Kidney (tissue), 14 donors: ENCODE data around the gene PFN3. TPM values are rescaled to one million over a fixed set of nuclear protein-coding genes. Genes with fewer than 3 reads are reported as not detected.
"Not testable (repeated sequence)": the region's sequence is repeated elsewhere in the genome, so short reads cannot be mapped to it uniquely, and the experiment has no call there.

Experiments used
- DNase-seq, 5 donors: peaks; one replicate each; pipeline ENCODE4 v3.0.0-alpha.2; 2013 to 2020
- FAIRE-seq: peaks from 2 replicates; lab custom pipeline; 2012; peaks lifted over from hg19 to GRCh38; lab: Jason Lieb, UNC
- H3K27ac ChIP-seq, 2 donors: one replicate each; pipeline ENCODE4 v1.7.0; 2013; ENCODE audit warnings: low read depth in 2 of 2, low read length in 2 of 2, inconsistent platforms in 1 of 2
- H3K27me3 ChIP-seq: one replicate; pipeline ENCODE4 v1.7.1; 2013; ENCODE audit warnings: low read length, inconsistent platforms; ENCODE audit not compliant: control insufficient read depth, insufficient read depth
- H3K36me3 ChIP-seq, 3 donors: one replicate each; pipeline versions ENCODE4 v1.7.0 to v1.7.1; 2013; ENCODE audit warnings: low read length in 3 of 3, control low read depth in 1 of 3, inconsistent platforms in 1 of 3; ENCODE audit not compliant: insufficient read depth in 3 of 3, control insufficient read depth in 2 of 3
- H3K4me1 ChIP-seq, 3 donors: one replicate each; pipeline versions ENCODE4 v1.7.0 to v1.7.1; 2013; ENCODE audit warnings: low read length in 3 of 3, inconsistent platforms in 1 of 3, low read depth in 1 of 3; ENCODE audit not compliant: control insufficient read depth in 2 of 3, insufficient read depth in 2 of 3
- H3K4me3 ChIP-seq, 3 donors: one replicate each; pipeline versions ENCODE4 v1.7.0 to v1.8.1; 2013; ENCODE audit warnings: low read length in 3 of 3, control low read depth in 1 of 3, inconsistent platforms in 1 of 3
- H3K9ac ChIP-seq, 3 donors: one replicate each; pipeline versions ENCODE4 v1.7.0 to v1.7.1; 2013; ENCODE audit warnings: low read length in 3 of 3, control low read depth in 1 of 3, inconsistent platforms in 1 of 3
- H3K9me3 ChIP-seq, 3 donors: one replicate each; pipeline versions ENCODE4 v1.7.0 to v1.7.1; 2013; ENCODE audit warnings: low read length in 3 of 3, control low read depth in 1 of 3, inconsistent platforms in 1 of 3; ENCODE audit not compliant: control insufficient read depth in 2 of 3, insufficient read depth in 1 of 3
- intact Hi-C: fragments of 100-400 bp; cut with DNase I; formaldehyde crosslinking; loops from one replicate; pipeline ENCODE4 v1.11.1; 2022
- polyA plus RNA-seq: library from polyadenylated mRNA; stranded (reverse); fragments of 350-450 nt; fragmentation: Illumina TruSeq; extraction: RNeasy Lipid Tissue Mini Kit (QIAGEN cat#74804); gene quantifications from one replicate; pipeline ENCODE4 v1.2.3, GENCODE V29; 2014; ENCODE audit warnings: low read depth, low replicate concordance; ENCODE audit not compliant: insufficient read depth
- total RNA-seq: library from RNA; stranded (reverse); fragmentation: NEBNext Ultra II Directional; extraction: Animal tissue kit (Norgen Biotek cat#: 25700); gene quantifications from one replicate; pipeline ENCODE4 v1.2.1, GENCODE V29; 2021
- TF ChIP-seq, protein P1 (sequence below): IDR thresholded peaks from 3 replicates; pipeline ENCODE4 v1.5.1; 2012; ENCODE audit warnings: mild to moderate bottlenecking, moderate library complexity, borderline replicate concordance; ENCODE audit not compliant: insufficient read depth; ENCODE audit errors: extremely low read depth
- donor health status: control.
- donor health status: control.
- donor health status: control.
- donor health status: control.
- donor health status: control.
- donor health status: DM: yes; HTN: yes; CAD: no.
- donor health status: Normal renal cell carcinoma (clear cell type).

Gene PFN3
- total and polyA plus RNA-seq, 2 donors from 2014 or later = not detected

DNA sequence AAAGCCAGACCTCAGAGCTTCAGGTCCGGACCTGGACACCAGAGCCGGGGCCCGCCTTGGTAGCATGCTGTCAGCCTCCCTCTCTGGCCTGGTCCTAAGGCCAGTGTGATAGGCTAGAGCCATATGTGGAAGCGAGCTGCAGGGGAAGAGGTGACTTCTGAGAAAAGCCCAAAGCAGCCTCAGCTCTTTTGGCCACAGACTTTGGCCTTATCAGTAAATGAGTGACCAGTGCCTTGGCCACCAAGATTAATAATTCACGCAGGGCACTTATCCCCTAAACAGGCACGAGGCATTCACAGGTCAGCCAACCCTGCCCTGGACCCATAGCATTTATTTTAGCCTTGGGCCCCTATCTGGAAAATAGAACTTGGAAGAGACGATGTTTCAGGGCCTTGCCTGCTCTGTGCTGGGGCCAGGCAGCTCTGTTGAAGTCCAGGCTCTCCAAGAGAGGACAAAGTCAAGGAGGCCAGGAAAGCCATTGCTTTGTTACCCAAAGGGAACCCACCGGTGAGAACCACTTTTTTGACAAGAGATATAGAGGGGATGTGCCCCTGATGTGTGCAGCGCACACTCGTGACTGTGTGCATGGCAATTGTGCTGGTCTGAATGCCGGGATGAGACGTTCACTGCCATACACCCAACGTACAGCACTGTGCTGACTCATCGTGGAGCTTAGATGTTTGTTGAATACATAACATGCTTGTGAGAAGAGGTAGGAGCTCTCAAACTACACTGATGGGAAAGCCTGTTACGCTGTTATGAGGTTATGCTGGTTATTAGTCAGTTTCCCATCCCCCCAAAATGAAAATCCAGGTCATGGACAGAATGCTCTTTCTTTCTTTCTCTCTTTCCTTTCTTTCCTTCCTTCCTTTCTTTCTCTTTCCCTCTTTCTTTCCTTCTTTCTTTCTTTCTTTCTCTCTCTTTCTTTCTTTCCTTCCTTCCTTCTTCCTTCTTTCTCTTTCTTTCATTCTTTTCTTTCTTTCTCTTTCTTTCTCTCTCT is 21.3 kb downstream of the PFN3 start:
- Histone ChIP-seq H3K4me1 (peaks cover 0 to 16% (median 14%) of the 10 kb centered on the region in 3 donors), H3K36me3 (no peaks in the 10 kb centered on the region), H3K27me3 (no peaks in the 10 kb centered on the region), H3K27ac (peak overlapping the region; percentile 89 to 90), H3K4me3 (peak overlapping the region in 2 of 3 donors; percentile 39 to 56), H3K9ac (peak overlapping the region in 1 of 3 donors; percentile 52), H3K9me3 (no peaks in the 10 kb centered on the region)
- no peak for FAIRE-seq
- DNase-seq = no peak
- intact Hi-C loops = no loop called here
- TF ChIP-seq, protein P1, sequence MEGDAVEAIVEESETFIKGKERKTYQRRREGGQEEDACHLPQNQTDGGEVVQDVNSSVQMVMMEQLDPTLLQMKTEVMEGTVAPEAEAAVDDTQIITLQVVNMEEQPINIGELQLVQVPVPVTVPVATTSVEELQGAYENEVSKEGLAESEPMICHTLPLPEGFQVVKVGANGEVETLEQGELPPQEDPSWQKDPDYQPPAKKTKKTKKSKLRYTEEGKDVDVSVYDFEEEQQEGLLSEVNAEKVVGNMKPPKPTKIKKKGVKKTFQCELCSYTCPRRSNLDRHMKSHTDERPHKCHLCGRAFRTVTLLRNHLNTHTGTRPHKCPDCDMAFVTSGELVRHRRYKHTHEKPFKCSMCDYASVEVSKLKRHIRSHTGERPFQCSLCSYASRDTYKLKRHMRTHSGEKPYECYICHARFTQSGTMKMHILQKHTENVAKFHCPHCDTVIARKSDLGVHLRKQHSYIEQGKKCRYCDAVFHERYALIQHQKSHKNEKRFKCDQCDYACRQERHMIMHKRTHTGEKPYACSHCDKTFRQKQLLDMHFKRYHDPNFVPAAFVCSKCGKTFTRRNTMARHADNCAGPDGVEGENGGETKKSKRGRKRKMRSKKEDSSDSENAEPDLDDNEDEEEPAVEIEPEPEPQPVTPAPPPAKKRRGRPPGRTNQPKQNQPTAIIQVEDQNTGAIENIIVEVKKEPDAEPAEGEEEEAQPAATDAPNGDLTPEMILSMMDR = no peak

DNA sequence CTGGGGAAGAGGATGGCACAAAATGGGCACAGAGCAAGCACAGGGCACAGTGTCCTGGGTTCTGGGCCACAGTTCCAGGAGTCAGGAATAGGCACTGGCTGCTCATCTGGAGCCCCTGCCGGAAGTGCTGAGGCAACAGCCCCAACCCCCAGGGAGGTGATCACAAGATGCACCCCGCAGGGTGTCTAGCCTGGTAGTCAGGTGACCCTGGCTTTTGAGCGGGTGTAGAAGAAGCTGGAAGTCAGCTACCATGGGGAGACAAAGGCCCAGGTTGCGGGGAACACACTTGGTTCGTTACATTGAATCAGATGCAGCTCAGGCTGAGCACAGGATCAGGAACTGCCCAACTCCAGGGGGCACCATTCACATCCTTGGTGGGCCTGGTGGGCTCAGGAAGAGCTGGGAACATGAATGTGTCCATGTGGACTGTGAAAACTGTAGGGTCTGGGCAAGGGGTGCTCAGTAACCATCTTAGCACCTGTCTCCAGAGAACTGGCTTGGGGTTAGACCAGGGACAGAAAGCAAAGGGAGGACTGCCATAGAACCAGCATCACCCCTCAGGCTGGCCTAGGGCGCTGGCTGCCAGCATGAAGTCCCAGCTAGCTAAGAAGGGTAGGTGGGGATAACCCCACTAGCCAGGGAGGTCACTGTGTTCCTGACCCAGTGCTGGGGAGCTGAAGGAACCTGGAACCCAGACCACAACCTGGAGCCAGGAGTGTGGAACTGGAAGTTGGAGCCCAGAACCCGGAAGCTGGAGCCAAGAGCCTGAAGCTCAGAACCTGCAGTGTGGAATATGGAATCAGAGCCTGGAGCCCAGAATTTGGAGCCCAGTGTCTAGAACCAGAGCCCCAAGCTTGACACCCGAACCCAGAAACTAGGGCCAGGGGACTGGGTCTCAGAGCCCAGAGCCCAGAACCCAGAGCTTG is 22.3 kb downstream of the PFN3 start:
- H3K4me3 ChIP-seq = peak overlapping the region in 1 of 3 donors; percentile 43
- H3K9ac ChIP-seq = peak overlapping the region in 1 of 3 donors; percentile 52
- H3K4me1 ChIP-seq = peaks cover 0 to 16% (median 14%) of the 10 kb centered on the region in 3 donors
- H3K27me3 ChIP-seq = no peaks in the 10 kb centered on the region
- peak overlapping the region; percentile 62 to 89 for H3K27ac ChIP-seq
- H3K9me3 ChIP-seq = no peaks in the 10 kb centered on the region
- TF ChIP-seq, protein P1 = no peak
- intact Hi-C loops = no loop called here
- FAIRE-seq = no peak
- no peaks in the 10 kb centered on the region for H3K36me3 ChIP-seq
- no peak for DNase-seq

DNA sequence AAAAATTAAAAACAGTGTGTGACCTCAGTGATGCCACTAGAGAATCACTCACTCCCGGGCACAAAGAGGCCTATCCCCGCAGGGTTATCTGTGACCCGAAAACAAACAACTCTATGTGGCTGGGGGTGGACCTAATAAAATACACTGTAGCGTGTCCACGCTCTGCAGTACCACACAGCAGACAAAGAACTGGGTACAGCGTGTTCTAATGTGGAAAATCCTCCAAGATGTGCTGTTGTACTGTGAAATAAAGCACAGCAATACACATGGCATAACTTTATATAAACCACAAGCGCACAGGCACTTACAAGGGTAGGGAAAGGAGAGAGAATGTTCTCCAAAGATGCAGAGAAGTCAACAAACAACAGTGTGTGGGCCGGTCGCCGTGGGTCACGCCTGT is 24.4 kb downstream of the PFN3 start:
- FAIRE-seq = no peak
- Histone ChIP-seq H3K4me1 (peaks cover 0 to 23% (median 17%) of the 10 kb centered on the region in 3 donors), H3K36me3 (no peaks in the 10 kb centered on the region), H3K9me3 (no peaks in the 10 kb centered on the region), H3K27ac (peak overlapping the region in 1 of 2 donors; percentile 57), H3K27me3 (no peaks in the 10 kb centered on the region), H3K9ac (no peak overlapping the region), H3K4me3 (no peak overlapping the region)
- TF ChIP-seq, protein P1 = no peak
- intact Hi-C loops = no loop called here
- no peak for DNase-seq

DNA sequence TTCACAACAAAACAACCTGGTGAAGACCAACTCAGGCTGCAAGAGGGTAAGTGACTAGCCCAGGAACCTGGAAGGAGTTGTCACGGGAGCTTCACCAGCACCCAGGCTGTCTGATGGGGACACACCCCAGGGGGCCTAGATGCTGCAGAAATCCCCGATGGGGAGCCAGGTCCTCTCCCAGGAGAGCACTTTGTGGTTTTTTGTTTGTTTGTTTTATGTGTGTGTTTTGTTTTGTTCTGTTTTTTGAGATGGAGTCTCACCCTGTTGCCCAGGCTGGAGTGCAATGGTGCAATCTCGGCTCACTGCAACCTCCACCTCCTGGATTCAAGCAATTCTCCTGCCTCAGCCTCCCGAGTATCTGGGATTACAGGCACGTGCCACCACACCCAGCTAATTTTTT is 24.9 kb downstream of the PFN3 start:
- DNase-seq, intact Hi-C loops, H3K36me3 ChIP-seq, FAIRE-seq, H3K9ac ChIP-seq, H3K9me3 ChIP-seq, H3K4me3 ChIP-seq, H3K27ac ChIP-seq, H3K27me3 ChIP-seq: not testable (repeated sequence)
- H3K4me1 ChIP-seq = peaks cover 0 to 23% (median 18%) of the 10 kb centered on the region in 3 donors
